Psoas muscle (tissue), 8 donors: ENCODE results near the gene CLBA1. TPM values are rescaled to one million over a fixed set of nuclear protein-coding genes. Genes with fewer than 3 reads are reported as not detected.
A peak's percentile ranks its signal among the peaks of the same experiment; 100 is the strongest.

Experiments
- ATAC-seq, 4 donors: fragments of 200-7000 bp; cut with Tn5 transposase; one replicate each; pipeline ENCODE4 v1.9.1; 2020; ENCODE audit warnings: moderate library complexity in 3 of 4, mild to moderate bottlenecking in 2 of 4
- DNase-seq, 2 donors: peaks; one replicate each; pipeline ENCODE4 v3.0.0-alpha.2; 2020
- H3K27ac ChIP-seq: fragments of 200-600 bp; one replicate; pipeline ENCODE4 v1.8.0; 2022
- H3K27me3 ChIP-seq, 3 donors: fragments of 200-600 bp in 1 of 3; one replicate each; pipeline versions ENCODE4 v1.6.1 to v1.8.0; 2013 to 2022; ENCODE audit warnings: low read length in 2 of 3, mild to moderate bottlenecking in 2 of 3, moderate library complexity in 1 of 3; ENCODE audit not compliant: insufficient read depth in 3 of 3
- H3K36me3 ChIP-seq, 2 donors: fragments of 200-600 bp in 1 of 2; one replicate each; pipeline versions ENCODE4 v1.6.1 to v1.8.0; 2013 to 2022; ENCODE audit warnings: low read depth in 1 of 2, mild to moderate bottlenecking in 1 of 2, moderate library complexity in 1 of 2; ENCODE audit not compliant: insufficient read depth in 1 of 2
- H3K4me1 ChIP-seq: fragments of 200-600 bp; one replicate; pipeline ENCODE4 v1.8.0; 2022
- H3K4me3 ChIP-seq: fragments of 200-600 bp; one replicate; pipeline ENCODE4 v1.8.0; 2022; ENCODE audit warnings: mild to moderate bottlenecking
- H3K9me3 ChIP-seq: fragments of 200-600 bp; one replicate; pipeline ENCODE4 v1.8.0; 2022
- CTCF ChIP-seq: fragments of 200-600 bp; IDR thresholded peaks from one replicate; pipeline ENCODE4 v1.8.0; 2022; ENCODE audit warnings: antibody characterized with exemption
- WGBS, 3 donors: extraction: QIAGEN DNeasy Blood & Tissue Kit; methylation state at CpG; one replicate each; pipeline versions ENCODE4 v1.1.6 to v1.1.7; 2013; 5-methylcytosine and 5-hydroxymethylcytosine counted together
- intact Hi-C, 2 donors: fragments of 100-400 bp; cut with DNase I; formaldehyde crosslinking; loops; one replicate each; pipeline versions ENCODE4 v1.11.0 to v1.14.2; 2022
- long read RNA-seq, 2 donors: library from polyadenylated mRNA; unstranded; transcript quantifications; one replicate each; pipeline ENCODE4 v2.0.0, GENCODE V29; 2021
- polyA plus RNA-seq, 3 donors: library from polyadenylated mRNA; stranded (reverse); fragments of 200-250 nt; gene quantifications; one replicate each; pipeline ENCODE4 v1.2.3, GENCODE V29; 2013
- total RNA-seq, 4 donors: library from RNA; stranded (reverse); fragmentation: NEBNext Ultra II Directional in 2 of 4; extraction: Animal tissue kit (Norgen Biotek cat#: 25700) in 2 of 4; gene quantifications; one replicate each; pipeline versions ENCODE4 v1.2.1 to v1.2.4, GENCODE V29; 2021 to 2023
- donor health status: healthy with polysubstance abuse.
- donor health status: DM: no; HTN: no; CAD: no; lungs with moderate emphysema.
- donor health status: Bipolar disorder and iron deficiency.
- donor health status: healthy.
- donor health status: DM: yes; HTN: yes; CAD: no.
- donor health status: DM: no; HTN: no; CAD: no.
- donor health status: DM: no; HTN: no; CAD: no.
- donor health status: DM: yes; HTN: yes; CAD: no.

Gene CLBA1
- total RNA-seq (1 to 10 TPM; 1.3 to 2.2 (median 1.6) TPM), polyA plus RNA-seq (1 to 10 TPM; 1.7 to 6.8 (median 6.1) TPM)
- long read RNA-seq, donor 1, partial matches to known transcripts = 0 of 2 reads
- long read RNA-seq, donor 1, other reads (novel, unspliced or antisense) = 0 of 2 reads
- long read RNA-seq, donor 2, partial matches to known transcripts = 0 of 4 reads
- long read RNA-seq, donor 2, other reads (novel, unspliced or antisense) = 1 of 4 reads

- ATAC-seq (peak; percentile 94 to 99 (median 98)), DNase-seq (peak; percentile 91 to 94)
- TF ChIP-seq CTCF = no peak
- Histone ChIP-seq H3K4me1 (peaks cover 9% of the 10 kb centered on the region), H3K4me3 (peak within 1 kb of the TSS; percentile 93), H3K27me3 (no peaks in the 10 kb centered on the region), H3K27ac (peak within 1 kb of the TSS; percentile 76), H3K36me3 (no peaks in the 10 kb centered on the region), H3K9me3 (no peaks in the 10 kb centered on the region)
- intact Hi-C loops = loop anchor here in 1 of 2 donors (5.0 kb wide), 1 partner anchor 36 kb away; the partner anchor contains the start of gene CDCA4
- WGBS, 3 donors = 1 to 2% (median 2%) methylated on average over 41 to 77 of the region's 77 CpGs
Measured at GRCh38 chr14:104985675-104986486, at the start of gene CLBA1. CLBA1 (plus strand) TSS chr14:104985788; CDS start chr14:104986432, 644 bp downstream.

GRCh38 chr14:104935955-104936354 is 49.6 kb upstream of the CLBA1 start:
- intact Hi-C loops = no loop called here
- WGBS, 3 donors = 39 to 93% (median 63%) methylated on average over 2 of the region's 2 CpGs
- H3K4me1 ChIP-seq = no peaks in the 10 kb centered on the region
- ATAC-seq (no peak), DNase-seq (no peak)
- peaks cover 0 to 55% (median 10%) of the 10 kb centered on the region in 3 donors for H3K27me3 ChIP-seq
- H3K9me3 ChIP-seq = no peaks in the 10 kb centered on the region
- H3K27ac ChIP-seq = no peak overlapping the region
- H3K36me3 ChIP-seq = no peaks in the 10 kb centered on the region
- no peak for TF ChIP-seq CTCF
- H3K4me3 ChIP-seq = no peak overlapping the region

GRCh38 chr14:104936361-104937155 is 49.0 kb upstream of the CLBA1 start:
- 67 to 85% (median 75%) methylated on average over 10 of the region's 10 CpGs for WGBS, 3 donors
- Histone ChIP-seq H3K9me3 (no peaks in the 10 kb centered on the region), H3K4me1 (no peaks in the 10 kb centered on the region), H3K36me3 (no peaks in the 10 kb centered on the region), H3K27ac (no peak overlapping the region), H3K27me3 (peaks cover 0 to 58% (median 10%) of the 10 kb centered on the region in 3 donors), H3K4me3 (no peak overlapping the region)
- DNase-seq = no peak
- intact Hi-C loops = no loop called here
- ATAC-seq = no peak
- TF ChIP-seq CTCF = no peak

GRCh38 chr14:104937161-104937560 is 48.4 kb upstream of the CLBA1 start:
- Histone ChIP-seq H3K27ac (no peak overlapping the region), H3K9me3 (no peaks in the 10 kb centered on the region), H3K4me1 (no peaks in the 10 kb centered on the region), H3K36me3 (no peaks in the 10 kb centered on the region), H3K27me3 (peaks cover 0 to 53% (median 7%) of the 10 kb centered on the region in 3 donors), H3K4me3 (no peak overlapping the region)
- 48 to 66% (median 65%) methylated on average over 4 of the region's 4 CpGs for whole genome bisulfite sequencing, 3 donors
- no peak for ATAC-seq
- intact Hi-C loops = no loop called here
- DNase-seq = no peak
- TF ChIP-seq CTCF = no peak
